SU-DHL-6 (cell line): ENCODE data around the gene MDN1.

Experiments
- H2AFZ ChIP-seq: fragments of 200-600 bp; sonication (generic); 2 replicates; pipeline ENCODE4 v1.6.1; 2014; ENCODE audit warnings: low read depth, mild to moderate bottlenecking, moderate library complexity, mixed read lengths, antibody characterized with exemption, low read length; ENCODE audit not compliant: severe bottlenecking
- H3F3A ChIP-seq: fragments of 200-600 bp; shearing (Covaris generic); 2 replicates; pipeline ENCODE4 v1.6.0; 2016; ENCODE audit warnings: antibody characterized with exemption, mild to moderate bottlenecking; ENCODE audit not compliant: insufficient read depth
- H3K27ac ChIP-seq: fragments of 200-600 bp; sonication (generic); 2 replicates; pipeline ENCODE4 v1.5.1; 2016; ENCODE audit warnings: low read depth, mild to moderate bottlenecking, low read length, moderate library complexity, mixed read lengths
- H3K27me3 ChIP-seq: fragments of 200-600 bp; sonication (generic), shearing (Covaris generic); 2 replicates; pipeline ENCODE4 v1.6.0; 2014; ENCODE audit warnings: mild to moderate bottlenecking, low read length
- H3K36me3 ChIP-seq: fragments of 200-600 bp; sonication (generic); 2 replicates; pipeline ENCODE4 v1.6.1; 2014; ENCODE audit warnings: mild to moderate bottlenecking, low read length, mixed read lengths
- H3K4me2 ChIP-seq: fragments of 300-600, 200-600 bp; shearing (Covaris generic), sonication (generic); 2 replicates; pipeline ENCODE4 v1.6.0; 2014; ENCODE audit warnings: low read length, low read depth, mild to moderate bottlenecking; ENCODE audit not compliant: poor library complexity, severe bottlenecking
- H3K4me3 ChIP-seq: fragments of 200-600 bp; sonication (generic); 2 replicates; pipeline ENCODE4 v1.5.1; 2014; ENCODE audit warnings: antibody characterized with exemption, low read length, mild to moderate bottlenecking, mixed read lengths; ENCODE audit not compliant: insufficient read depth, poor library complexity, severe bottlenecking
- H3K79me2 ChIP-seq: fragments of 200-600 bp; sonication (generic); 2 replicates; pipeline ENCODE4 v1.6.1; 2014; ENCODE audit warnings: mild to moderate bottlenecking, low read length, moderate library complexity; ENCODE audit not compliant: insufficient read depth
- H3K9ac ChIP-seq: fragments of 200-600 bp; sonication (generic); 2 replicates; pipeline ENCODE4 v1.7.0; 2014; ENCODE audit warnings: mild to moderate bottlenecking, low read length
- H3K9me2 ChIP-seq: fragments of 200-600 bp; sonication (generic); replicated peaks from 2 replicates; pipeline ENCODE4 v1.6.1; 2014; ENCODE audit warnings: low read length; ENCODE audit not compliant: insufficient read depth
- H3K9me3 ChIP-seq: fragments of 200-600 bp; sonication (generic); 2 replicates; pipeline ENCODE4 v1.6.1; 2014; ENCODE audit warnings: low read length, mixed read lengths; ENCODE audit not compliant: insufficient read depth
- H4K20me1 ChIP-seq: fragments of 200-600 bp; sonication (generic); 2 replicates; pipeline ENCODE4 v1.6.1; 2014; ENCODE audit warnings: low read depth, mild to moderate bottlenecking, antibody characterized with exemption, low read length, moderate library complexity, mixed read lengths
- CTCF ChIP-seq: fragments of 200-600 bp; sonication (generic); IDR thresholded peaks from one replicate; pipeline ENCODE4 v1.5.1; 2017; ENCODE audit warnings: antibody characterized with exemption, mild to moderate bottlenecking, low read length, moderate library complexity; ENCODE audit not compliant: insufficient read depth, poor library complexity, severe bottlenecking
- EZH2phosphoT487 ChIP-seq: fragments of 200-600 bp; sonication (generic), shearing (Covaris generic); conservative IDR thresholded peaks from 2 replicates; pipeline ENCODE4 v1.6.1; 2018; ENCODE audit warnings: mild to moderate bottlenecking, antibody characterized with exemption, low read length, moderate library complexity, mixed read lengths

Gene MDN1

GRCh38 chr6:89616531-89616930, 203.1 kb downstream of the MDN1 start:
- Histone ChIP-seq H3K4me3 (no peak overlapping the region), H4K20me1 (no peaks in the 10 kb centered on the region), H3F3A (no peaks in the 10 kb centered on the region), H3K27ac (no peak overlapping the region), H3K9ac (no peak overlapping the region), H3K27me3 (no peaks in the 10 kb centered on the region), H2AFZ (no peak overlapping the region), H3K36me3 (no peaks in the 10 kb centered on the region), H3K79me2 (no peaks in the 10 kb centered on the region), H3K4me2 (no peak overlapping the region), H3K9me2 (no peaks in the 10 kb centered on the region), H3K9me3 (no peaks in the 10 kb centered on the region)
- TF ChIP-seq CTCF (no peak), EZH2phosphoT487 (no peak)

GRCh38 chr6:89615882-89616281, 203.7 kb downstream of the MDN1 start:
- H3K27me3 ChIP-seq = no peaks in the 10 kb centered on the region
- H3K27ac ChIP-seq = no peak overlapping the region
- H2AFZ ChIP-seq = no peak overlapping the region
- no peaks in the 10 kb centered on the region for H3K9me3 ChIP-seq
- H3K9me2 ChIP-seq = no peaks in the 10 kb centered on the region
- no peaks in the 10 kb centered on the region for H3F3A ChIP-seq
- no peak overlapping the region for H3K4me2 ChIP-seq
- no peaks in the 10 kb centered on the region for H3K36me3 ChIP-seq
- H4K20me1 ChIP-seq = no peaks in the 10 kb centered on the region
- TF ChIP-seq EZH2phosphoT487 = no peak
- TF ChIP-seq CTCF = no peak
- no peak overlapping the region for H3K4me3 ChIP-seq
- no peaks in the 10 kb centered on the region for H3K79me2 ChIP-seq
- H3K9ac ChIP-seq = no peak overlapping the region

GRCh38 chr6:89613790-89614189, 205.8 kb downstream of the MDN1 start:
- H3K27me3 ChIP-seq = no peaks in the 10 kb centered on the region
- no peaks in the 10 kb centered on the region for H3K9me3 ChIP-seq
- H3K36me3 ChIP-seq = no peaks in the 10 kb centered on the region
- no peak for TF ChIP-seq CTCF
- no peak for TF ChIP-seq EZH2phosphoT487
- no peak overlapping the region for H3K4me3 ChIP-seq
- H3K27ac ChIP-seq = no peak overlapping the region
- no peaks in the 10 kb centered on the region for H4K20me1 ChIP-seq
- H3F3A ChIP-seq = no peaks in the 10 kb centered on the region
- no peak overlapping the region for H3K9ac ChIP-seq
- no peak overlapping the region for H2AFZ ChIP-seq
- H3K9me2 ChIP-seq = no peaks in the 10 kb centered on the region
- no peak overlapping the region for H3K4me2 ChIP-seq
- no peaks in the 10 kb centered on the region for H3K79me2 ChIP-seq
